ENCODE results near the gene MED12L.

DNA sequence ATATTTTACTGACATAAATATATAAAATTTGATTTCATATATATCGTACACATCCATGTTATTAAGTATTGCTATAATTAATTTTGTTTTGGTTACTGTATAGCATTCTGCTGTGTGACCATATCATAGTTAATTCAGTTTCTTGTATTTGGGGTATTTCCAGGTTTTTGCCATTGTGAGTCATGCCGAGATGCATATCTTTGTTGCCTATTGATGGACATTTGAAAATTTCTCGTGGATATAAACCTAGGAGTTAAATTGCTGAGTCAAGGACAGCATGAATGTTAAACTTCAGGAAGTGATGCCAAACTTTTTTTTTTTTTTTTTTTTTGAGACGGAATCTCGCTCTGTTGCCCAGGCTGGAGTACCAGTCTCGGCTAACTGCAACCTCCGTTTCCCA lies 151.3 kb downstream of the MED12L start:
- no peak for TF ChIP-seq SPI1 (IDR thresholded peaks at IDR 0.05; ENCODE audit: borderline replicate concordance, low read depth)
- TF ChIP-seq POLR2AphosphoS5 (IDR thresholded peaks at IDR 0.05; ENCODE audit: low read depth): no peak
